GM23248 (cell line): ENCODE data around the gene MRPL4. TPM values are rescaled to one million over a fixed set of nuclear protein-coding genes. Genes with fewer than 3 reads are reported as not detected.
"Not testable (repeated sequence)": the region's sequence is repeated elsewhere in the genome, so short reads cannot be mapped to it uniquely, and the experiment has no call there.

Experiments used
- DNase-seq: peaks from one replicate; pipeline ENCODE4 v3.0.0-alpha.2; 2015
- H2AFZ ChIP-seq: fragments of 200-600 bp; sonication (generic); 2 replicates; pipeline ENCODE4 v1.6.1; 2016; ENCODE audit warnings: antibody characterized with exemption
- H3F3A ChIP-seq: fragments of 200-600 bp; sonication (generic); 2 replicates; pipeline ENCODE4 v1.6.1; 2016; ENCODE audit warnings: mild to moderate bottlenecking, antibody characterized with exemption, mixed run types; ENCODE audit not compliant: insufficient read depth
- H3K27ac ChIP-seq: fragments of 200-600 bp; sonication (generic); 2 replicates; pipeline ENCODE4 v1.5.1; 2016; ENCODE audit warnings: mild to moderate bottlenecking
- H3K27me3 ChIP-seq: fragments of 200-600 bp; sonication (generic); replicated peaks from 2 replicates; pipeline ENCODE4 v1.6.1; 2016; ENCODE audit warnings: mild to moderate bottlenecking; ENCODE audit not compliant: insufficient read depth
- H3K36me3 ChIP-seq: fragments of 200-600 bp; sonication (generic); 2 replicates; pipeline ENCODE4 v1.6.1; 2016; ENCODE audit warnings: low read depth, mild to moderate bottlenecking
- H3K4me1 ChIP-seq: fragments of 200-600 bp; sonication (generic); 2 replicates; pipeline ENCODE4 v1.6.1; 2016; ENCODE audit warnings: mild to moderate bottlenecking; ENCODE audit not compliant: insufficient read depth
- H3K4me2 ChIP-seq: fragments of 200-600 bp; sonication (generic); one replicate; pipeline ENCODE4 v1.6.1; 2016; ENCODE audit warnings: mild to moderate bottlenecking; ENCODE audit not compliant: unreplicated experiment
- H3K4me3 ChIP-seq: fragments of 200-600 bp; sonication (generic); 2 replicates; pipeline ENCODE4 v1.5.1; 2016; ENCODE audit warnings: mild to moderate bottlenecking
- H3K79me2 ChIP-seq: fragments of 200-600 bp; sonication (generic); 2 replicates; pipeline ENCODE4 v1.6.1; 2016; ENCODE audit warnings: mild to moderate bottlenecking; ENCODE audit not compliant: insufficient read depth
- H3K9ac ChIP-seq: fragments of 200-600 bp; sonication (generic); 2 replicates; pipeline ENCODE4 v1.6.1; 2016; ENCODE audit warnings: mild to moderate bottlenecking
- H3K9me2 ChIP-seq: fragments of 200-600 bp; sonication (generic); 2 replicates; pipeline ENCODE4 v1.6.1; 2016; ENCODE audit warnings: mixed run types, mild to moderate bottlenecking, moderate library complexity; ENCODE audit not compliant: insufficient read depth
- H3K9me3 ChIP-seq: fragments of 200-600 bp; sonication (generic); one replicate; pipeline ENCODE4 v1.6.1; 2017; ENCODE audit warnings: low read depth
- H4K20me1 ChIP-seq: fragments of 200-600 bp; sonication (generic); 2 replicates; pipeline ENCODE4 v1.6.0; 2016; ENCODE audit not compliant: insufficient read depth
- EZH2 ChIP-seq: fragments of 200-600 bp; sonication (generic); IDR thresholded peaks from 2 replicates; pipeline ENCODE4 v1.6.1; 2018; ENCODE audit warnings: antibody characterized with exemption, mild to moderate bottlenecking; ENCODE audit not compliant: insufficient read depth, poor library complexity, severe bottlenecking
- EZH2phosphoT487 ChIP-seq: fragments of 200-600 bp; sonication (generic); IDR thresholded peaks from 2 replicates; pipeline ENCODE4 v1.6.1; 2018; ENCODE audit warnings: antibody characterized with exemption, moderate library complexity, mild to moderate bottlenecking, low read depth; ENCODE audit not compliant: insufficient read depth
- WGBS, 2 experiments: methylation state at CpG; one replicate each; pipeline ENCODE4 v1.1.6; 2015 to 2017; ENCODE audit warnings: low lambda C conversion rate in 2 of 2, low coverage in 1 of 2; ENCODE audit errors: missing lambda C conversion rate in 2 of 2; 5-methylcytosine and 5-hydroxymethylcytosine counted together
- in situ Hi-C: fragments of 300-500 bp; cut with MboI; formaldehyde crosslinking; loops from 2 replicates; pipeline ENCODE4 v1.15.0; 2020
- polyA plus RNA-seq: library from polyadenylated mRNA; unstranded; fragments of >200 nt; fragmentation: Nextera tagmentation; extraction: Ambion mirVana; gene quantifications from 2 replicates; pipeline ENCODE4 v1.2.1, GENCODE V29; 2016
- total RNA-seq: library from RNA; depleted of rRNA; stranded (reverse); fragments of >200 nt; shearing (Covaris generic); gene quantifications from 2 replicates; pipeline ENCODE4 v1.2.3, GENCODE V29; 2014

Gene MRPL4
- total and polyA plus RNA-seq, 2 experiments from 2014 or later: 73.9 to 101 TPM

DNA sequence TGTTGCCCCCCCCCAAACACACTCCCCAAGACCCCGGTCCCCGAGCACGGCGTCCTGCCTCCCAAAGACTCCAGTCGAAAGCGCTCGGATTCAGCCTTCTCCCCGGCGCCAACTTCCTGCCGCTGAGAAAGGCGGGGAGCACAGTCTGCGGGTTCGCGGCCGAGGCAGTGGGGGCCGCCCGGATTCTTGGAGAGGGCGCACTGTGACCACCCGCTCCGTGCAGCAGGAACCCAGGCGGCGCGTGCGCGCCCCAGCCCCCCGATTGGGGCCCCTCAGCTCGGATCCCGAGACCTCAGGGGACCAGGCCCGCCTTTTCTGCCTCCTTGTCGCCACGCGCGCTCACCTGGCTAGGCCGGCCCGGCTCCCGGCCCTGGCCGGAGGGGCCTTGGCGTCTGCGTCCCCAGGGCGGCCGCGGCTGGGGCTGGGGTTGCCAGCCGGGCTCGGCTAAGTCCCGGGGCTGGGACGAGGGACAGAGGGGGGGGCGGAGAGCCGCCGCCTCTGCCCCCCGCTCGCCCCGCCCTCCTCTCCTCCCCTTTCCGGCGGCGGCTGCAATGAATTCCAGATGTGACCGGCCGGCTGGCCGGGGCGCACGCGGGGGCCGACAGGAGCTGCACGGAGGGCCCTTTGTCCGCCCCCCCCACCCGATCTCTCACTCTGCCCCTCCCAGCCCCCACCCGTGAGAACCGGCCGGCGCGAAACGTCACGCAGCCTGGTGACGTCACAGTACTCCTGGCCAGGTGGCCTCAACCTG, 21.0 kb upstream of the MRPL4 start, which contains the start of gene S1PR2:
S1PR2 (minus strand) TSS at position 471 of the 751 bp plus-strand sequence. CDS start 6,426 bp downstream, outside the sequence.
- in situ Hi-C loops: loop anchor here (25.0 kb wide), 1 partner anchor 294 kb away; the partner anchor contains the start of gene OLFM2
- peak within 1 kb of the TSS; percentile 85 for H3K4me2 ChIP-seq
- H3K79me2 ChIP-seq: peaks cover 38% of the 10 kb centered on the region
- DNase-seq: peak; percentile 91
- no peaks in the 10 kb centered on the region for H3K9me3 ChIP-seq
- H3K27me3 ChIP-seq: no peaks in the 10 kb centered on the region
- peak within 1 kb of the TSS; percentile 93 for H3K9ac ChIP-seq
- H2AFZ ChIP-seq: peak within 1 kb of the TSS; percentile 72
- H3K4me3 ChIP-seq: peak within 1 kb of the TSS; percentile 92
- H3K36me3 ChIP-seq: no peaks in the 10 kb centered on the region
- H4K20me1 ChIP-seq: no peaks in the 10 kb centered on the region
- peak within 1 kb of the TSS; percentile 77 for H3K27ac ChIP-seq
- no peaks in the 10 kb centered on the region for H3K9me2 ChIP-seq
- H3F3A ChIP-seq: peaks cover 39% of the 10 kb centered on the region
- 1% methylated on average over 25 to 64 of the region's 73 CpGs for WGBS, 2 experiments
- TF ChIP-seq EZH2phosphoT487 (no peak), EZH2 (no peak)
- H3K4me1 ChIP-seq: peaks cover 5% of the 10 kb centered on the region

DNA sequence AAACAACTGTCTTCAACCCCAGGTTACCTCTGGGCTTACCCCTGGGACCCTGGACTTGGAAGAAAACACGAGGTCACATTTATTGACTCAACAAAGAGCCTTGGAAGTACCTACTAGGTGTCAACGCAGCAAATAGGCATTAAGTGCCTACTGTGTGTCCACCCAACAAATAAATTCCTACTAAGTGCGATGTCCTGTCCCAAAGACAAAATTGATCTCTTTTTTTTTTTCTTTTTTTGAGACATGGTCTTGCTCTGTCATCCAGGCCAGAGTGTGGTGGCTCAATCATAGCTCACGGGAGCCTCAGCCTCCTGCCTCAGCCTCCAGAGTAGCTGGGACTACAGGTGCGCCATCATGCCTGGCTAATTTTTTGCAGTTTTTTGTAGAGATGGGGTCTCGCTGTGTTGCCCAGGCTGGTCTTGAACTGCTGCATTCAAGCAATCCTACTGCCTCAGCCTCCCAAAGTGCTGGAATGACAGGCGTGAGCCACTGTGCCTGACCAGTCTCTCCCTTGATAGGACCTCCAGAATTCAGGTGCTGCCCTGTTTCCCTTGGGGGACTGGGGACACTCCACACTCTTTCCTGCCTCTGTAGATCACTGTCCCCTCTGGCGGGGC, 20.3 kb upstream of the MRPL4 start:
- Histone ChIP-seq H2AFZ (no peak overlapping the region), H4K20me1 (no peaks in the 10 kb centered on the region), H3F3A (peaks cover 33% of the 10 kb centered on the region), H3K4me2 (peak overlapping the region; percentile 85), H3K4me1 (no peaks in the 10 kb centered on the region; the same call in 1 of the 2 replicates), H3K9me3 (no peaks in the 10 kb centered on the region), H3K36me3 (no peaks in the 10 kb centered on the region), H3K79me2 (peaks cover 36% of the 10 kb centered on the region), H3K27me3 (no peaks in the 10 kb centered on the region), H3K9me2 (no peaks in the 10 kb centered on the region), H3K9ac (peak overlapping the region; percentile 93), H3K27ac (peak overlapping the region; percentile 77), H3K4me3 (peak overlapping the region; percentile 92)
- in situ Hi-C loops: loop anchor here (25.0 kb wide), 1 partner anchor 294 kb away; the partner anchor contains the start of gene OLFM2
- TF ChIP-seq EZH2: no peak
- TF ChIP-seq EZH2phosphoT487: no peak
- 72% methylated on average over 8 of the region's 8 CpGs for WGBS, 2 experiments
- DNase-seq: no peak

DNA sequence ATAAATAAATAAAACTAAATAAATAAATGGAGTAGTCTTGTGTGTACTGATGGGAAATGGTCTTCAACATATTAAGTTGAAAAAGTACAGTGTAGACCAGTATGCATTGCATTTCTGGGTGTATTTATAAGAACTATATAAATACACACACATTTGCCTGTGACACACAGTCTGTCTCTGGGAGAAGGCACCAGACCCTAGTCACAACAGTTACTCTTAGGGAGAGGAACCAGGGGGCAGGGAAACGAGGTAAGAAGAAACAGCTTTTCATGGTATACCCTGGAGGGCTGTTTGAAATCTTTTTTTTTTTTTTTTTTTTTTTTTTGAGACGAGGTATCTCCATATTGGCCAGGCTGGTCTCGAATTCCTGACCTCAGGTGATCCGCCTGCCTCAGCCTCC, 18.1 kb upstream of the MRPL4 start:
- Histone ChIP-seq H3K9ac (no peak overlapping the region), H3K9me3 (no peaks in the 10 kb centered on the region)
- in situ Hi-C loops: loop anchor here (25.0 kb wide), 1 partner anchor 297 kb away; the partner anchor contains the start of gene OLFM2

DNA sequence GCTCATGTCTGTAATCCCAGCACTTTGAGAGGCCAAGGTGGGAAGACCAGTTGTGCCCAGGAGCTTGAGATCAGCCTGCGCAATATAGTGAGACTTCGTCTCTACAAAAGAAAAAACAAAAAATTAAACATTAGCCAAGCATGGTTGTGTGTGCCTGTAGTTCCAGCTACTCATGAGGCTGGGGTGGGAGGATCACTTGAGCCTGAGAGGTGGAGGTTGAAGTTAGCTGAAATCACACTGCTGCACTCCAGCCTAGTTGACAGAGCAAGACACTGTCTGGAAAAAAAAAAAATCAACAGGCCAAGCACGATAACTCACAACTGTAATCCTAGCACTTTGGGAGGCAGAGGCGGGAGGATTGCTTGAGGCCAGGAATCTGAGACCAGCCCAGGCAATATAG, 17.0 kb upstream of the MRPL4 start:
- Histone ChIP-seq H3K4me3 (no peak overlapping the region), H4K20me1 (no peaks in the 10 kb centered on the region), H3K27ac (no peak overlapping the region), H3K9me2 (no peaks in the 10 kb centered on the region), H3K9me3 (no peaks in the 10 kb centered on the region), H3K9ac (no peak overlapping the region), H3F3A (peaks cover 14% of the 10 kb centered on the region; the same call in 1 of the 2 replicates), H2AFZ (no peak overlapping the region), H3K27me3 (no peaks in the 10 kb centered on the region), H3K36me3 (no peaks in the 10 kb centered on the region), H3K4me1 (peaks cover 10% of the 10 kb centered on the region; the same call in 1 of the 2 replicates), H3K79me2 (peaks cover 8% of the 10 kb centered on the region), H3K4me2 (no peak overlapping the region)
- no peak for TF ChIP-seq EZH2phosphoT487
- TF ChIP-seq EZH2: no peak
- DNase-seq: no peak
- in situ Hi-C loops: loop anchor here (25.0 kb wide), 1 partner anchor 298 kb away; the partner anchor contains the start of gene OLFM2
- WGBS, 2 experiments: 78 to 86% methylated on average over 4 of the region's 4 CpGs

More for the DNA sequence above, 18.1 kb upstream of the MRPL4 start:
- no peak for DNase-seq
- Histone ChIP-seq H3K27me3 (no peaks in the 10 kb centered on the region), H3K27ac (no peak overlapping the region), H3K9me2 (no peaks in the 10 kb centered on the region), H3K4me2 (no peak overlapping the region), H3K4me3 (no peak overlapping the region), H4K20me1 (no peaks in the 10 kb centered on the region), H3K4me1 (peaks cover 10% of the 10 kb centered on the region; the same call in 1 of the 2 replicates), H3K79me2 (peaks cover 18% of the 10 kb centered on the region), H3F3A (peaks cover 23% of the 10 kb centered on the region), H3K36me3 (no peaks in the 10 kb centered on the region), H2AFZ (no peak overlapping the region)
- TF ChIP-seq EZH2 (no peak), EZH2phosphoT487 (no peak)
- WGBS, 2 experiments: 84 to 86% methylated on average over 4 of the region's 4 CpGs

DNA sequence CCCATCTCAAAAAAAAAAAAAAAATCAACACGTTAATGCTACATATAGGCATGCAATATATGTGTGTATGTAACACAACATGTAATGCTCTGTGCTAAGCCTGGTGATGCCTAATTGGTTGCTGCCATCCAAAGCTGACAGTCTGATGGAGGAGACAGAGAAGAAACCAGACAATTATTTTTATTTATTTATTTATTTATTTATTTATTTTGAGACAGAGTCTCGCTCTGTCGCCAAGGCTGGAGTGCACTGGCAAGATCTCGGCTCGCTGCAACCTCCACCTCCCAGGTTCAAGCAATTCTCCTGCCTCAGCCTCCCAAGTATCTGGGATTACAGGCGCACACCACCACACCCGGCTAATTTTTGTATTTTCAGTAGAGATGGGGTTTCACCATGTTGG, 16.6 kb upstream of the MRPL4 start:
- H3K27ac ChIP-seq, H3K27me3 ChIP-seq, H3K9me2 ChIP-seq, H2AFZ ChIP-seq, H3K4me3 ChIP-seq, DNase-seq, H4K20me1 ChIP-seq, H3K36me3 ChIP-seq, H3K79me2 ChIP-seq, H3K9me3 ChIP-seq, H3K4me2 ChIP-seq, H3K9ac ChIP-seq: not testable (repeated sequence)
- 96 to 97% methylated on average over 7 of the region's 7 CpGs for WGBS, 2 experiments
- in situ Hi-C loops: loop anchor here (25.0 kb wide), 1 partner anchor 298 kb away; the partner anchor contains the start of gene OLFM2
- Histone ChIP-seq H3K4me1 (peaks cover 10% of the 10 kb centered on the region; the same call in 1 of the 2 replicates), H3F3A (peaks cover 14% of the 10 kb centered on the region; the same call in 1 of the 2 replicates)
